ENCODE results near the gene FAM3C. TPM values are rescaled to one million over a fixed set of nuclear protein-coding genes. Genes with fewer than 3 reads are reported as not detected.

Gene FAM3C
- total RNA-seq, 1 experiment from 2014 or later: 322 TPM

DNA sequence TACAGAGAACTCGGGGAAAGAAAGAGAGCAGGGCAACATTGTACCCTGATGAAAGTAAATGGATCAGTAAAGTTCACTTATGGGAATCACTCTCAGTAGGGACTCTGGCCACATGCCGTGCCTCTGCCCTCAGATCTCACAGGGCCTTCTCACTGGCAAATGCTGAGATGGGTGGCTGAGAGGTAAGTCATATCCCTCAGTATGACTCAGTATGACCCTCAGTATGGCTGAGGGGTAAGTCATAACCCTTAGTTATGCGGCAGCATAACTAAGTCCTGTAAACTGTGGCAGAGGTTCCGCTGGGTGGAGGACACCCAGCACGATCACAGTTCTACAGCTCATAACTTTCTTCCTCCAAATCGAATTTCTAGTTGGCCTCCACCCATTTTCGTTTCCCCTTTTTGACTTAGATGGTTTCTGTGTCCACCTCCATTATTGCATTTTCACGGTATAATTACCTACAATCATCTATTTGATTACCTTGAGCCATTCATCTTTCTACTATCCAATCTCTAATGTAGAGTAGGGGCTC is 93.8 kb downstream of the FAM3C start (continued):
- TF ChIP-seq FOSL1 (IDR thresholded peaks at IDR 0.05; ENCODE audit: low read depth) (peak; percentile 98), EZH2 (IDR thresholded peaks at IDR 0.05) (no peak), RAD21 (IDR thresholded peaks at IDR 0.05; ENCODE audit: low read depth) (peak; percentile 50)

DNA sequence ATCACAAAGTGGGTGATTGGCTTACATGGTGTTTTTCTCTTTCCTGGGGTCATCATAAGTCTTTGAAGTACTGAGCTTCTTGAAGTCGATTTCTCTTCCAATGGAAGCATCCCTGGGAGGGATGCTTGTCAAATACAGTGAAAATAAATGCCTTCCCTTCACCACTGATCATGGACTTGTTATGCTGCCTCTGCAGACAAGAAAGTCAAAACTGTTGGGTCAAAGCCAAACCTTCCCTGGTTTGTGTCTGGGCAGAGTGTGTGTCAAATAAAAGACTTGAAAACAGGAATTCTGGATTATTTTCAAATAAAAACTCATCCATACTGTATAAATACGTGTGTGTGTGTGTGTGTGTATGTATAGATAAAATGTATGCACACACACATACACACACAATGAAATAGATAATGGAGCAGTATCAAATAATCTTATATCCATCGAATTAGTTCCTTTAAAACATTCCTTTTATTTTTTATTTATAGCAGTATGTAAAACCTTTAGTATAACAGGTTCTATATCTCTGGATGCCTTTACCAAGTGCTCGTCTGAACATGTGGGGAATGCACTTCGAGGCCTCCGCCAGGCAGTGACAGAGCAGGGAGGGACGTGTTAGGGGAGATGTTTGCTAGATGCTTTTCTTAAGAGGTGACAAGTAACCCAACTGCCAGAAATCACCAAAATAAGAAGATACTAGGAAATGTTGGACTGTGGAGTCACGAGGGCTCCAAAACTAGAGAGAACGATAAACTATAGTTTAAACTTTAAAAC is 94.5 kb downstream of the FAM3C start:
- H3K9me3 ChIP-seq (ENCODE audit: control insufficient read depth in 1 of 2, insufficient read depth in 1 of 2, low read depth in 1 of 2, low read length in 2 of 2): no peaks in the 10 kb centered on the region
- peaks cover 78 to 100% of the 10 kb centered on the region in 2 experiments for H3K4me1 ChIP-seq (ENCODE audit: control insufficient read depth in 1 of 2, insufficient read depth in 2 of 2, low read length in 2 of 2)
- H3K4me3 ChIP-seq (replicated peaks in 1 of 2; ENCODE audit: low read depth in 1 of 2, low read length in 2 of 2): peak overlapping the region in 1 of 2 experiments; percentile 35; a peak in 2 of 4 replicates
- ATAC-seq (peak; percentile 69), DNase-seq (ENCODE audit: low read depth, low spot score) (no peak)
- ChIA-PET CTCF (no interaction called here), RAD21 (ENCODE audit: low non-redundant PET in 1 of 2, low total read pairs in 2 of 2, uncharacterized antibody in 2 of 2, unreplicated experiment in 2 of 2) (no interaction called here), POLR2A (no interaction called here)
- H3K79me2 ChIP-seq (ENCODE audit: insufficient read depth, low read length): no peaks in the 10 kb centered on the region
- peak overlapping the region; percentile 96 for H3K27ac ChIP-seq (ENCODE audit: low read depth, low read length)
- H2AFZ ChIP-seq (ENCODE audit: low read depth, low read length, poor library complexity, severe bottlenecking): no peak overlapping the region
- H3K4me2 ChIP-seq (ENCODE audit: low read length): peak overlapping the region; percentile 56
- H3K36me3 ChIP-seq (ENCODE audit: control insufficient read depth in 1 of 2, insufficient read depth in 2 of 2, low read length in 2 of 2): no peaks in the 10 kb centered on the region
- TSS peak; percentile 85 for BruUV-seq (replicated peaks)
- intact Hi-C loops (cut with micrococcal nuclease): no loop called here
- no peaks in the 10 kb centered on the region for H3K9me2 ChIP-seq (ENCODE audit: insufficient read depth)
- no peaks in the 10 kb centered on the region for H4K20me1 ChIP-seq (ENCODE audit: insufficient read depth)
- H3K9ac ChIP-seq (ENCODE audit: low read length): peak overlapping the region; percentile 67
- no peaks in the 10 kb centered on the region for H3K27me3 ChIP-seq (ENCODE audit: insufficient read depth, low read length)
- TF ChIP-seq, protein P1, sequence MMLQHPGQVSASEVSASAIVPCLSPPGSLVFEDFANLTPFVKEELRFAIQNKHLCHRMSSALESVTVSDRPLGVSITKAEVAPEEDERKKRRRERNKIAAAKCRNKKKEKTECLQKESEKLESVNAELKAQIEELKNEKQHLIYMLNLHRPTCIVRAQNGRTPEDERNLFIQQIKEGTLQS (IDR thresholded peaks at IDR 0.05): no peak
- TF ChIP-seq POLR2AphosphoS5 (IDR thresholded peaks at IDR 0.05; ENCODE audit: low read depth, low read length): no peak
- TF ChIP-seq ELF1 (IDR thresholded peaks at IDR 0.05; ENCODE audit: borderline replicate concordance, low read depth): no peak
- TF ChIP-seq FOSL1 (IDR thresholded peaks at IDR 0.05; ENCODE audit: low read depth): no peak
- no peak for TF ChIP-seq ZNF274 (IDR thresholded peaks at IDR 0.05; ENCODE audit: low read depth, low read length)
- no peak for TF ChIP-seq EZH2 (IDR thresholded peaks at IDR 0.05)
- peak; percentile 16 for TF ChIP-seq TCF7L2 (IDR thresholded peaks at IDR 0.05; ENCODE audit: borderline replicate concordance, extremely low read depth, insufficient read depth, insufficient read length)
- TF ChIP-seq SP1 (IDR thresholded peaks at IDR 0.05; ENCODE audit: low read depth): no peak
- no peak for TF ChIP-seq ZFX (IDR thresholded peaks at IDR 0.05)
- TF ChIP-seq, protein P2, sequence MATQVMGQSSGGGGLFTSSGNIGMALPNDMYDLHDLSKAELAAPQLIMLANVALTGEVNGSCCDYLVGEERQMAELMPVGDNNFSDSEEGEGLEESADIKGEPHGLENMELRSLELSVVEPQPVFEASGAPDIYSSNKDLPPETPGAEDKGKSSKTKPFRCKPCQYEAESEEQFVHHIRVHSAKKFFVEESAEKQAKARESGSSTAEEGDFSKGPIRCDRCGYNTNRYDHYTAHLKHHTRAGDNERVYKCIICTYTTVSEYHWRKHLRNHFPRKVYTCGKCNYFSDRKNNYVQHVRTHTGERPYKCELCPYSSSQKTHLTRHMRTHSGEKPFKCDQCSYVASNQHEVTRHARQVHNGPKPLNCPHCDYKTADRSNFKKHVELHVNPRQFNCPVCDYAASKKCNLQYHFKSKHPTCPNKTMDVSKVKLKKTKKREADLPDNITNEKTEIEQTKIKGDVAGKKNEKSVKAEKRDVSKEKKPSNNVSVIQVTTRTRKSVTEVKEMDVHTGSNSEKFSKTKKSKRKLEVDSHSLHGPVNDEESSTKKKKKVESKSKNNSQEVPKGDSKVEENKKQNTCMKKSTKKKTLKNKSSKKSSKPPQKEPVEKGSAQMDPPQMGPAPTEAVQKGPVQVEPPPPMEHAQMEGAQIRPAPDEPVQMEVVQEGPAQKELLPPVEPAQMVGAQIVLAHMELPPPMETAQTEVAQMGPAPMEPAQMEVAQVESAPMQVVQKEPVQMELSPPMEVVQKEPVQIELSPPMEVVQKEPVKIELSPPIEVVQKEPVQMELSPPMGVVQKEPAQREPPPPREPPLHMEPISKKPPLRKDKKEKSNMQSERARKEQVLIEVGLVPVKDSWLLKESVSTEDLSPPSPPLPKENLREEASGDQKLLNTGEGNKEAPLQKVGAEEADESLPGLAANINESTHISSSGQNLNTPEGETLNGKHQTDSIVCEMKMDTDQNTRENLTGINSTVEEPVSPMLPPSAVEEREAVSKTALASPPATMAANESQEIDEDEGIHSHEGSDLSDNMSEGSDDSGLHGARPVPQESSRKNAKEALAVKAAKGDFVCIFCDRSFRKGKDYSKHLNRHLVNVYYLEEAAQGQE (IDR thresholded peaks at IDR 0.05; ENCODE audit: low read depth): no peak
- TF ChIP-seq, protein P3, sequence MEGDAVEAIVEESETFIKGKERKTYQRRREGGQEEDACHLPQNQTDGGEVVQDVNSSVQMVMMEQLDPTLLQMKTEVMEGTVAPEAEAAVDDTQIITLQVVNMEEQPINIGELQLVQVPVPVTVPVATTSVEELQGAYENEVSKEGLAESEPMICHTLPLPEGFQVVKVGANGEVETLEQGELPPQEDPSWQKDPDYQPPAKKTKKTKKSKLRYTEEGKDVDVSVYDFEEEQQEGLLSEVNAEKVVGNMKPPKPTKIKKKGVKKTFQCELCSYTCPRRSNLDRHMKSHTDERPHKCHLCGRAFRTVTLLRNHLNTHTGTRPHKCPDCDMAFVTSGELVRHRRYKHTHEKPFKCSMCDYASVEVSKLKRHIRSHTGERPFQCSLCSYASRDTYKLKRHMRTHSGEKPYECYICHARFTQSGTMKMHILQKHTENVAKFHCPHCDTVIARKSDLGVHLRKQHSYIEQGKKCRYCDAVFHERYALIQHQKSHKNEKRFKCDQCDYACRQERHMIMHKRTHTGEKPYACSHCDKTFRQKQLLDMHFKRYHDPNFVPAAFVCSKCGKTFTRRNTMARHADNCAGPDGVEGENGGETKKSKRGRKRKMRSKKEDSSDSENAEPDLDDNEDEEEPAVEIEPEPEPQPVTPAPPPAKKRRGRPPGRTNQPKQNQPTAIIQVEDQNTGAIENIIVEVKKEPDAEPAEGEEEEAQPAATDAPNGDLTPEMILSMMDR (IDR thresholded peaks at IDR 0.05 in 2 of 3, conservative IDR thresholded peaks at IDR 0.05 in 1 of 3; ENCODE audit: borderline replicate concordance in 1 of 3, insufficient read depth in 1 of 3, low read depth in 2 of 3, low read length in 2 of 3): no peak
- no peak for TF ChIP-seq CEBPB (IDR thresholded peaks at IDR 0.05; ENCODE audit: low read depth)
- TF ChIP-seq YY1 (IDR thresholded peaks at IDR 0.05; ENCODE audit: extremely low read depth, insufficient replicate concordance, low read depth, low read length): no peak
- TF ChIP-seq, protein P4, sequence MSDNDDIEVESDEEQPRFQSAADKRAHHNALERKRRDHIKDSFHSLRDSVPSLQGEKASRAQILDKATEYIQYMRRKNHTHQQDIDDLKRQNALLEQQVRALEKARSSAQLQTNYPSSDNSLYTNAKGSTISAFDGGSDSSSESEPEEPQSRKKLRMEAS (IDR thresholded peaks at IDR 0.05): peak; percentile 61
- TF ChIP-seq RAD21 (IDR thresholded peaks at IDR 0.05; ENCODE audit: low read depth): no peak
- peak; percentile 44 for TF ChIP-seq POLR2A (IDR thresholded peaks at IDR 0.05; ENCODE audit: borderline replicate concordance, extremely low read depth, insufficient read depth, insufficient read length)
- no peak for TF ChIP-seq JUND (IDR thresholded peaks at IDR 0.05)
